Cardiac muscle cell (in vitro differentiated cells and primary cell): ENCODE measurements around the gene EIF3L. TPM values are rescaled to one million over a fixed set of nuclear protein-coding genes. Genes with fewer than 3 reads are reported as not detected.

ENCODE experiments used
- DNase-seq, 2 donors: peaks; one replicate each; pipeline versions ENCODE4 v3.0.0 to v3.0.0-alpha.2; 2010 to 2017; ENCODE audit warnings: low read depth in 1 of 2, low spot score in 1 of 2
- H3K27ac ChIP-seq: fragments of 200-600 bp; sonication (generic); 2 replicates; pipeline ENCODE4 v1.5.1; 2016
- H3K27me3 ChIP-seq: fragments of 200-600 bp; sonication (generic); 2 replicates; pipeline ENCODE4 v1.6.0; 2016; ENCODE audit warnings: control low read depth
- H3K36me3 ChIP-seq: fragments of 200-600 bp; sonication (generic); 2 replicates; pipeline ENCODE4 v1.5.1; 2016; ENCODE audit warnings: control low read depth
- H3K4me1 ChIP-seq: fragments of 200-600 bp; sonication (generic); 2 replicates; pipeline ENCODE4 v1.8.1; 2017; ENCODE audit warnings: low read depth, mild to moderate bottlenecking, mixed run types
- H3K4me3 ChIP-seq: fragments of 200-600 bp; sonication (generic); 2 replicates; pipeline ENCODE4 v1.5.1; 2016; ENCODE audit warnings: mild to moderate bottlenecking
- H3K9me3 ChIP-seq: fragments of 200-600 bp; sonication (generic); 2 replicates; pipeline ENCODE4 v1.5.1; 2017; ENCODE audit warnings: low read depth, mild to moderate bottlenecking, control low read depth
- polyA plus RNA-seq: library from polyadenylated mRNA; unstranded; fragments of >200 nt; fragmentation: Nextera tagmentation; extraction: Ambion mirVana; gene quantifications from 2 replicates; pipeline ENCODE4 v1.2.1, GENCODE V29; 2016
- total RNA-seq: library from RNA; depleted of rRNA; stranded (reverse); fragments of >200 nt; gene quantifications from 2 replicates; pipeline ENCODE4 v1.2.3, GENCODE V29; 2016
- TF ChIP-seq, protein P1 (sequence below): IDR thresholded peaks from 2 replicates; pipeline ENCODE4 v1.5.1; 2012; ENCODE audit warnings: low read depth, mild to moderate bottlenecking, low read length

Gene EIF3L
- total and polyA plus RNA-seq, 2 experiments from 2014 or later: 213 to 422 TPM

DNA sequence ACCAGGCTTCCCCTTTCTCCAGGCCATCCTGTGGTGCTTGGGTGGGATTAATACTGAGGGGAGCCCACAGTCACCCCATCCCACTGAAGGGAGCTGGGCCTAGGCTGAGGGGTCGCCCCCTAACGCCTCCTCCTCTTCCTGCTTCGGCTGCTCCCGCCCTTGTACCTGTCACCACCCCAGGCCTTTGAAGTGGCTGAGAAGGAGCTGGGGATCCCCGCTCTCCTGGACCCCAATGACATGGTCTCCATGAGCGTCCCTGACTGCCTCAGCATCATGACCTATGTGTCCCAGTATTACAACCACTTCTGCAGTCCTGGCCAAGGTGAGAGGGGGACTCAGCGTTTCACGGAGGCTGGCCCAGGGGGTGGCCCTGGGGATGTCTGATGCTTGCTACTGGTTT is 63.0 kb downstream of the EIF3L start:
- no peaks in the 10 kb centered on the region for H3K9me3 ChIP-seq
- no peak for DNase-seq
- no peak overlapping the region for H3K4me3 ChIP-seq
- no peaks in the 10 kb centered on the region for H3K27me3 ChIP-seq
- H3K4me1 ChIP-seq: peaks cover 16% of the 10 kb centered on the region
- H3K27ac ChIP-seq: no peak overlapping the region
- no peaks in the 10 kb centered on the region for H3K36me3 ChIP-seq
- TF ChIP-seq, protein P1, sequence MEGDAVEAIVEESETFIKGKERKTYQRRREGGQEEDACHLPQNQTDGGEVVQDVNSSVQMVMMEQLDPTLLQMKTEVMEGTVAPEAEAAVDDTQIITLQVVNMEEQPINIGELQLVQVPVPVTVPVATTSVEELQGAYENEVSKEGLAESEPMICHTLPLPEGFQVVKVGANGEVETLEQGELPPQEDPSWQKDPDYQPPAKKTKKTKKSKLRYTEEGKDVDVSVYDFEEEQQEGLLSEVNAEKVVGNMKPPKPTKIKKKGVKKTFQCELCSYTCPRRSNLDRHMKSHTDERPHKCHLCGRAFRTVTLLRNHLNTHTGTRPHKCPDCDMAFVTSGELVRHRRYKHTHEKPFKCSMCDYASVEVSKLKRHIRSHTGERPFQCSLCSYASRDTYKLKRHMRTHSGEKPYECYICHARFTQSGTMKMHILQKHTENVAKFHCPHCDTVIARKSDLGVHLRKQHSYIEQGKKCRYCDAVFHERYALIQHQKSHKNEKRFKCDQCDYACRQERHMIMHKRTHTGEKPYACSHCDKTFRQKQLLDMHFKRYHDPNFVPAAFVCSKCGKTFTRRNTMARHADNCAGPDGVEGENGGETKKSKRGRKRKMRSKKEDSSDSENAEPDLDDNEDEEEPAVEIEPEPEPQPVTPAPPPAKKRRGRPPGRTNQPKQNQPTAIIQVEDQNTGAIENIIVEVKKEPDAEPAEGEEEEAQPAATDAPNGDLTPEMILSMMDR: no peak

DNA sequence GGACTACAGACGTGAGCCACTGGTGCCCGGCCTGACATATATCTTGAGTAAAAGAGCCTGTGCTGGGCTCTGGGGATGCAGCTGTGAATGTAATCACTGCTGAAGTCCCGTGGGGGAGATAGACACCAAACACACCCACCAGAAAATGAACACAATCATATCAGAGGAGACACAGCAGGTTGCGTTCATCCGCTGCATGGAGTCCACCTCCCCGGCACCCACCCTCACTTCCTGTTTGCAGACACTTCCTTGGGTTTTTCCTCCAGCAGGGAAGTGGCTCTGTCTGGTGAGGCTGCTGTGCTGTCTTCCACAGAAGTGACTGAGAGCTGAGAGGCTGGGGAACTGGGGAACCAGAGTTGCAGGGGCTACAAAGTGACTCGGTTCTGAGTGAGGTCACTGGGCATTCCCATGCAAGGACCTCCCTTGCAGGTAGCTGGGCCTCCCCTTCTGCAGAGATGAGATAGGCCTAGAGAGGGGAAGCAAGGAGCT is 64.1 kb downstream of the EIF3L start:
- H3K9me3 ChIP-seq: no peaks in the 10 kb centered on the region
- TF ChIP-seq, protein P1: no peak
- no peak for DNase-seq
- peaks cover 15% of the 10 kb centered on the region for H3K4me1 ChIP-seq
- H3K27me3 ChIP-seq: no peaks in the 10 kb centered on the region
- no peak overlapping the region for H3K27ac ChIP-seq
- no peaks in the 10 kb centered on the region for H3K36me3 ChIP-seq
- no peak overlapping the region for H3K4me3 ChIP-seq

DNA sequence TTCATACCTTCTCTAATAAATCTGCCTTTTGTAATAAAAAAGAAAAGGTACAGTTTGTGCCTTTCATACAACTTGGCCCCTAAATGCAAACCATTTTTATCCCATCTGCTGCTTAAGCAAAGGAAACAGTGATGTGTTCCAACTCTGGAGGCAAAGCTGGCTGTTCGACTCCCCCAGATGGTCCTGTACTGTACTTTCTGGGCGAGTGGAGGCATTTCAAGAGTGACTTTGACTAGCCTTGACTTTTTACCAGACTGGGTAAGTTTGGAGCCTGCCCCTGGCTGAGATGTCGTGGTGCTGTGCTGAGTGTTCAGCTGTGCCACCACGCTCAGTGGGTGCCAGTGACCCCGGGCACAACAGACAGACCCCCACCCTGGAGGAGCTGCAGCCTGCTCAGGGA is 67.1 kb downstream of the EIF3L start:
- Histone ChIP-seq H3K27me3 (no peaks in the 10 kb centered on the region), H3K4me1 (peaks cover 3% of the 10 kb centered on the region), H3K36me3 (peaks cover 3% of the 10 kb centered on the region), H3K27ac (no peak overlapping the region), H3K4me3 (no peak overlapping the region), H3K9me3 (no peaks in the 10 kb centered on the region)
- TF ChIP-seq, protein P1: no peak
- DNase-seq: no peak

DNA sequence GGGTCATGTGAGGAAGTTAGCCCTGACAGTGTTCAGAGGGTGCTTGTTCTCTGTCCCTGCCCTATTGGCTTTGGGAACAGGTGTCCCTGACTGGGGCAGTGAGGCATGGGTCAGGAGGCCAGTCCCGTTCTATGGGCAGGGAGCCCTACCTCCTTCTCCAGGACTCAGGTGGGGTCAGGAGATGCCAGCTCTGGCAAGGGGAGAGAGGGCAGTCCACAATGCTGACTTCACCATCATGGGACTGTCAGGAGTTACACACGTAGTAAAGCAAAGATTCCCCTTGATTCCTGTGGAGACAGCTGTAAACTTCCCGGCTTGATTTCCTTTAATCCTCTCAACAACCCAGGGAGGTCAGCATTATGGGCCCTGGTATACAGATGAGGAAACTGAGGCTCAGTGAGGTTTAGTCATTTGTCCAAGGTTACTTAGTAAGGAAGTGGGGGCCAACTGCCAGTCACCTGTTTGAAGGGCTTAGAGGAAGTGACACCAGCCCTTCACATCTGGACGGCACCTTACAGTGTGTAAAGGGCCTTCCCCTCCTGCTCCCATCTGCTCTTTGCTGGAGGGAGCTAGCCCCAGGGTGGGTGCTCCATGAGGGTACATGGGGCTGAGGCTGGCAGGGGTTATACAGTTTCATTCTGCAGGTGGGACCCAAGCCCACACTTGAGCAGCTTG is 68.8 kb downstream of the EIF3L start:
- DNase-seq: no peak
- Histone ChIP-seq H3K36me3 (peaks cover 5% of the 10 kb centered on the region), H3K27me3 (no peaks in the 10 kb centered on the region), H3K4me1 (no peaks in the 10 kb centered on the region), H3K4me3 (no peak overlapping the region), H3K9me3 (no peaks in the 10 kb centered on the region), H3K27ac (no peak overlapping the region)
- TF ChIP-seq, protein P1: no peak

DNA sequence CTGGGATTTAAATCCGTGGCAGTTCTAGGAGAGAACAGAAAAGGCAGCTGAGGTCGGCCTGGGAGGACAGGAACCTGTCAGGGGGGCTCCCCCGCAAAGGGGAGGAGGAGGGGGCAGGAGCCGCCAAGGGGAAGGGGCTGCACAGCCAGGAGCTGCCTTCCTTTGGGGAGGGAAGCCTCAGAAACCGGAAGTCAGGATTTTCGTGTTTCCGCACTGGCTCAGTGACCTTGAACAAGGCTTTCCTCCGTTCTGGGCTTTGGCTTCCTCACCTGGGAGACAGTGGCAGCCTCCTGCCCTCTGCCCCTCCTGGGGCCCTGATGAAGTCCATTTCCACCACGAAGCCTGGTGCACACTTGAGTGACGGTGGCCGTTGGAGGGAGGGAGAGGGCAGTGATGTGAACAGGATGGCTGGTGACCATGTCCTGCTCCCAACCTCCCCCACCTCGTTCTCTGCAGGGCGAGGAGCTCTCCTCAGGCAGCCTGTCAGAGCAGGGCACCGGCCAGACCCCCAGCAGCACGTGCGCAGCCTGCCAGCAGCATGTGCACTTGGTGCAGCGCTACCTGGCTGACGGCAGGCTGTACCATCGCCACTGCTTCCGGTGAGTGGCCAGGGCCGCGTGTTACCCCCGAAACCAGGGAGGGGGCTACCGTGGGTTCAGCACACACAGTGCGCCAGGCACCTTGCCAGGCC is 69.5 kb downstream of the EIF3L start:
- TF ChIP-seq, protein P1: no peak
- DNase-seq: no peak
- Histone ChIP-seq H3K4me1 (no peaks in the 10 kb centered on the region), H3K27ac (no peak overlapping the region), H3K36me3 (peaks cover 6% of the 10 kb centered on the region), H3K4me3 (no peak overlapping the region), H3K9me3 (no peaks in the 10 kb centered on the region), H3K27me3 (no peaks in the 10 kb centered on the region)
